Measurements from ENCODE around the gene CCDC117.
"Not testable (repeated sequence)": the region's sequence is repeated elsewhere in the genome, so short reads cannot be mapped to it uniquely, and the experiment has no call there.

DNA sequence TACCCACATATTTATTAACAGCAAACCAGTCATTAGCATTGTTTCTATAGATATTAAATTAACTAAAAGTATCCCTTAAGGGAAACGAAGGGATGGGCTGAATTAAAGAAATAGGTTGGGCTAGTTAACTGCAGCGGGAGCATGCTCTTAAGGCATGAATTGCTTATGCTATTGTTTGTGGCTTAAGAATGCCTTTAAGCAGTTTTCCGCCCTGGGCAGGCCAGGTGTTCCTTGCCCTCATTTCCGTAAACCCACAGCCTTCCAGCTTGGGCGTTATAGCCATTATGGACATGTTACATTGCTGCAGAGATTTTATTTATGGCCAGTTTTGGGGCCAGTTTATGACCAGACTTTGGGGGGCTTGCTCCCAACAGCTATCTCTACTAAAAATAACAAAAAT, 32.9 kb downstream of the CCDC117 start:
- TF ChIP-seq, protein P1, sequence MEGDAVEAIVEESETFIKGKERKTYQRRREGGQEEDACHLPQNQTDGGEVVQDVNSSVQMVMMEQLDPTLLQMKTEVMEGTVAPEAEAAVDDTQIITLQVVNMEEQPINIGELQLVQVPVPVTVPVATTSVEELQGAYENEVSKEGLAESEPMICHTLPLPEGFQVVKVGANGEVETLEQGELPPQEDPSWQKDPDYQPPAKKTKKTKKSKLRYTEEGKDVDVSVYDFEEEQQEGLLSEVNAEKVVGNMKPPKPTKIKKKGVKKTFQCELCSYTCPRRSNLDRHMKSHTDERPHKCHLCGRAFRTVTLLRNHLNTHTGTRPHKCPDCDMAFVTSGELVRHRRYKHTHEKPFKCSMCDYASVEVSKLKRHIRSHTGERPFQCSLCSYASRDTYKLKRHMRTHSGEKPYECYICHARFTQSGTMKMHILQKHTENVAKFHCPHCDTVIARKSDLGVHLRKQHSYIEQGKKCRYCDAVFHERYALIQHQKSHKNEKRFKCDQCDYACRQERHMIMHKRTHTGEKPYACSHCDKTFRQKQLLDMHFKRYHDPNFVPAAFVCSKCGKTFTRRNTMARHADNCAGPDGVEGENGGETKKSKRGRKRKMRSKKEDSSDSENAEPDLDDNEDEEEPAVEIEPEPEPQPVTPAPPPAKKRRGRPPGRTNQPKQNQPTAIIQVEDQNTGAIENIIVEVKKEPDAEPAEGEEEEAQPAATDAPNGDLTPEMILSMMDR (IDR thresholded peaks at IDR 0.05) = not testable (repeated sequence)
- TF ChIP-seq POLR2AphosphoS5, POLR2A (IDR thresholded peaks at IDR 0.05): not testable (repeated sequence)
